ENCODE measurements around the gene COL9A2. TPM values are rescaled to one million over a fixed set of nuclear protein-coding genes. Genes with fewer than 3 reads are reported as not detected.

Gene COL9A2
- total RNA-seq (10 to 100 TPM in 1 of 2 donors, 1 to 10 TPM in 1; 8.6 to 16.3 TPM), polyA plus RNA-seq (10 to 100 TPM; 10.1 to 27.7 TPM)
- long read RNA-seq, donor 1, partial matches to known transcripts: 4 of 12 reads
- long read RNA-seq, donor 1, other reads (novel, unspliced or antisense): 4 of 12 reads
- long read RNA-seq, donor 2, partial matches to known transcripts: 4 of 16 reads
- long read RNA-seq, donor 2, other reads (novel, unspliced or antisense): 10 of 16 reads

DNA sequence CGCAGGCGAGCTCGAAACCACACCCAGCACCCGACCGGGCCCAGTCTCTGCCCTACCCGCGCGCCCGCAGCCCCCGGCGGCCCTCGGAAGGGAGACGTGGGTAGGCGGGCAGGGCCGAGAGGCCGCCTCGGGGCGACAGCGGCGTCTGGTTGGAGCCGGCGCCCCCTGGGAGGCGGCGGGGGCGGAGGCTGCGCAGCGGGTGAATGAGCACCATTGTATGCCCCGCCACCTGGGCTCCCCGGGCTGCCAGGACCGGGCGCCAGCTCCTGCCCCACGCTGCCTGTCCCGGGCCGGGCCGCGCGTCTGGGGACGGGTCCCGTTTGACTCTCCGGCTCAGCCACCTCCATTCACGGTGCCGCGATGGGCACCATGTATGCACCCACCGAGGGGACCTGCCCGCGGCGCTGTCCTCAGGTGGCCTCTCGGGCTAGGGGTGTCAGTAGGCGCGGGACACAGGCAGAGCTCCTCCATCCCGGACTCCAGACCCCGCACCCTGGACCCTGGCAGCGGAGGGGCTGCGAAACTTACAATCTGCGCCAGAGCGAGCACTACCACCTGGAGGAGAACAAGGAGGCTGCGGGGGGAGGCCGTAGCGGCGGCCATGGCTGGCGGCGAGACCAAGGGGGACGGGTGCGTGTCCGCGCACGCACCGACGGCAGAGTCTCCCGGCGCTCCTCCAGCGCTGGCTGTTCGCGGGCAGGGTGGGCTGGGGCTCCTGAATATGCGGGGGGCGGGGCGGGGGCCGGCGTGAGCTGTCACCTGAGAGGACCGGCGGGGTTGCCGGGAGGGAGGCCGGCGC is at the start of gene COL9A2:
TSS of gene COL9A2 (minus strand) at position 692 of the 799 bp plus-strand sequence. CDS start at position 603, 89 bp downstream.
- no peaks in the 10 kb centered on the region for H3K4me1 ChIP-seq (ENCODE audit: control insufficient read depth in 1 of 2, insufficient read depth in 2 of 2, low read length in 2 of 2)
- no peak within 1 kb of the TSS for H3K27ac ChIP-seq (ENCODE audit: low read depth in 1 of 2, low read length in 2 of 2)
- intact Hi-C loops (cut with DNase I): loop anchor here in 1 of 2 donors (5.0 kb wide), 1 partner anchor 164 kb away; no protein-coding TSS in a partner anchor
- no peaks in the 10 kb centered on the region for H3K27me3 ChIP-seq (ENCODE audit: control insufficient read depth in 1 of 2, insufficient read depth in 2 of 2, low read length in 1 of 2)
- no peaks in the 10 kb centered on the region for H3K36me3 ChIP-seq (ENCODE audit: control insufficient read depth in 1 of 2, insufficient read depth in 2 of 2, low read length in 1 of 2)
- WGBS, 2 donors: 1% methylated on average over 66 to 84 of the region's 84 CpGs
- ATAC-seq (ENCODE audit: low FRiP score): peak; percentile 68
- peak within 1 kb of the TSS; percentile 0 to 28 for H3K4me3 ChIP-seq (ENCODE audit: low read length in 2 of 2)
- peak; percentile 68 to 84 for DNase-seq
- no peaks in the 10 kb centered on the region for H3K9me3 ChIP-seq (ENCODE audit: control insufficient read depth, low read length)

- 34% methylated on average over 2 of the region's 2 CpGs for WGBS, 2 donors
- no peaks in the 10 kb centered on the region for H3K36me3 ChIP-seq (ENCODE audit: control insufficient read depth in 1 of 2, insufficient read depth in 2 of 2, low read length in 1 of 2)
- ATAC-seq (ENCODE audit: low FRiP score) (no peak), DNase-seq (no peak)
- H3K4me1 ChIP-seq (ENCODE audit: control insufficient read depth in 1 of 2, insufficient read depth in 2 of 2, low read length in 2 of 2): no peaks in the 10 kb centered on the region
- intact Hi-C loops (cut with DNase I): no loop called here
- H3K9me3 ChIP-seq (ENCODE audit: control insufficient read depth, low read length): no peaks in the 10 kb centered on the region
- H3K27ac ChIP-seq (ENCODE audit: low read depth in 1 of 2, low read length in 2 of 2): no peak overlapping the region
- no peak overlapping the region for H3K4me3 ChIP-seq (ENCODE audit: low read length in 2 of 2)
- no peaks in the 10 kb centered on the region for H3K27me3 ChIP-seq (ENCODE audit: control insufficient read depth in 1 of 2, insufficient read depth in 2 of 2, low read length in 1 of 2)
Measured at GRCh38 chr1:40363721-40364120, 46.6 kb upstream of the COL9A2 start.

DNA sequence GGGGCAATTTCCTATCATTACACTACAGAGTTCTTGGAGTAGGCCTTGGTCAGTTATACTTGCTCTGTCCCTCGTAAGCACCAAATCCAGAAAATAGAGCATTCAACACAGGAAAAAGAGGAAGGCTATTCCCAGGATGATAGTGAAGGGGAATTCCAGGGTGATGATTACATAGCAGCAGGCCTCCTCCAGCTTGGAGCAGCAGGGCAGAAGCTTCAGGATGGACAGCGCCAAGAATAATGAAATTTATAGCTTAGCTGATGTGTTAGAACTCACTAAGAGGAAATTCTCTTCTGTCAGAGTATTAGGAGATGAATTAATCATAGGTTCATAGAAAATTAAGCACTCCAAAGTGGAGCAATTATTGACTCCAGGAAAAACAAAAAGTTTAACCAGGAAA is 45.6 kb upstream of the COL9A2 start:
- WGBS, 2 donors: 53 to 65% methylated on average over 2 of the region's 2 CpGs
- no peak overlapping the region for H3K27ac ChIP-seq (ENCODE audit: low read depth in 1 of 2, low read length in 2 of 2)

GRCh38 chr1:40362199-40362598 is 45.1 kb upstream of the COL9A2 start:
- no peak for ATAC-seq (ENCODE audit: low FRiP score)
- 67 to 87% methylated on average over 2 of the region's 2 CpGs for WGBS, 2 donors
- no peaks in the 10 kb centered on the region for H3K36me3 ChIP-seq (ENCODE audit: control insufficient read depth in 1 of 2, insufficient read depth in 2 of 2, low read length in 1 of 2)
- H3K27ac ChIP-seq (ENCODE audit: low read depth in 1 of 2, low read length in 2 of 2): no peak overlapping the region
- DNase-seq: no peak
- H3K27me3 ChIP-seq (ENCODE audit: control insufficient read depth in 1 of 2, insufficient read depth in 2 of 2, low read length in 1 of 2): no peaks in the 10 kb centered on the region
- no peak overlapping the region for H3K4me3 ChIP-seq (ENCODE audit: low read length in 2 of 2)
- intact Hi-C loops (cut with DNase I): no loop called here
- H3K4me1 ChIP-seq (ENCODE audit: control insufficient read depth in 1 of 2, insufficient read depth in 2 of 2, low read length in 2 of 2): no peaks in the 10 kb centered on the region
- peaks cover 3% of the 10 kb centered on the region for H3K9me3 ChIP-seq (ENCODE audit: control insufficient read depth, low read length)

More for the DNA sequence above, 45.6 kb upstream of the COL9A2 start:
- Histone ChIP-seq H3K9me3 (ENCODE audit: control insufficient read depth, low read length) (peaks cover 3% of the 10 kb centered on the region), H3K4me1 (ENCODE audit: control insufficient read depth in 1 of 2, insufficient read depth in 2 of 2, low read length in 2 of 2) (no peaks in the 10 kb centered on the region), H3K27me3 (ENCODE audit: control insufficient read depth in 1 of 2, insufficient read depth in 2 of 2, low read length in 1 of 2) (no peaks in the 10 kb centered on the region), H3K4me3 (ENCODE audit: low read length in 2 of 2) (no peak overlapping the region), H3K36me3 (ENCODE audit: control insufficient read depth in 1 of 2, insufficient read depth in 2 of 2, low read length in 1 of 2) (no peaks in the 10 kb centered on the region)
- ATAC-seq (ENCODE audit: low FRiP score): no peak
- no peak for DNase-seq
- intact Hi-C loops (cut with DNase I): no loop called here

DNA sequence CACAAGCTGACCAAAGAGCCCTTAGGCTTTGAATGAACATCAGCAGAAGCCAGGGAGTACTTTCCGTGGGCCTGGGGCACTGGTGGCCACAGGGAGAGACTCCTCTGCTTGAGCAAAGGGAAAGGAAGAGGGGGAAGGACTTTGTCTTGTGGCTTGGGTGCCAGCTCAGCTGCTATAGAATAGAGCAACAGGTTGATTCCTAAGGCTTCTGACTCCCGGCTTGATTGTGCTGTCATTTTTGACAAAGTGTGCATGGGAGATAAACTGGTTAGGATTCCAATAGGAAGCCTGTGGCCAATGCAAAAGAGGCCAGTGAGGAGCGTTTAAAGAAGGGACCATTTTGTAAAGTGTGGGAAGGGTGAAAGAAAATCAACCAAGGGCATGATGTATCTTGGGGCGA is 44.6 kb upstream of the COL9A2 start:
- Histone ChIP-seq H3K4me1 (ENCODE audit: control insufficient read depth in 1 of 2, insufficient read depth in 2 of 2, low read length in 2 of 2) (no peaks in the 10 kb centered on the region), H3K4me3 (ENCODE audit: low read length in 2 of 2) (no peak overlapping the region), H3K36me3 (ENCODE audit: control insufficient read depth in 1 of 2, insufficient read depth in 2 of 2, low read length in 1 of 2) (no peaks in the 10 kb centered on the region), H3K27ac (ENCODE audit: low read depth in 1 of 2, low read length in 2 of 2) (no peak overlapping the region), H3K27me3 (ENCODE audit: control insufficient read depth in 1 of 2, insufficient read depth in 2 of 2, low read length in 1 of 2) (no peaks in the 10 kb centered on the region), H3K9me3 (ENCODE audit: control insufficient read depth, low read length) (peaks cover 3% of the 10 kb centered on the region)
- DNase-seq (no peak), ATAC-seq (ENCODE audit: low FRiP score) (no peak)
- WGBS, 2 donors: 89 to 91% methylated on average over 4 of the region's 4 CpGs
- intact Hi-C loops (cut with DNase I): no loop called here

GRCh38 chr1:40361201-40361600 is 44.1 kb upstream of the COL9A2 start:
- Histone ChIP-seq H3K9me3 (ENCODE audit: control insufficient read depth, low read length) (peaks cover 3% of the 10 kb centered on the region), H3K36me3 (ENCODE audit: control insufficient read depth in 1 of 2, insufficient read depth in 2 of 2, low read length in 1 of 2) (no peaks in the 10 kb centered on the region), H3K4me3 (ENCODE audit: low read length in 2 of 2) (no peak overlapping the region), H3K4me1 (ENCODE audit: control insufficient read depth in 1 of 2, insufficient read depth in 2 of 2, low read length in 2 of 2) (no peaks in the 10 kb centered on the region), H3K27ac (ENCODE audit: low read depth in 1 of 2, low read length in 2 of 2) (no peak overlapping the region), H3K27me3 (ENCODE audit: control insufficient read depth in 1 of 2, insufficient read depth in 2 of 2, low read length in 1 of 2) (no peaks in the 10 kb centered on the region)
- no peak for DNase-seq
- ATAC-seq (ENCODE audit: low FRiP score): no peak
- intact Hi-C loops (cut with DNase I): no loop called here
- 92 to 95% methylated on average over 1 of the region's 1 CpG for whole genome bisulfite sequencing, 2 donors

DNA sequence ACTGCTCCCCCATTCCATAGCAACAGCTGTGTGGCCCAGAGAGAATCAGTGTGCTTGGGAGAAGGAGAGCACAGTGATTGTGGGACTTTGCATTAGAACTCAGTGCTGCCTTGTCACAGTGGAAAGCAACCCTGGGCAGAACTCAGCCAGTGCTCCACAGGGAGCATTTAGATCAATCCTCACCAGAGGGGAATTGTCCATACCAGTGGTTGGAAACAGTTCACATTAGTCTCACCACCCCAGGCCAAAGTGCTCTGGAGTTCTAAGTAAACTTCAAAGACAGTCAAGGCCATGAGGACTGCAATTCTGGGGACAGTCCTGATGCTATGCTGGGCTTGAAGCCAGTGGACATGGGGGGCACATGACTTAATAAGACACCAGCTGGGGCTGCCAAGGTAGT is 43.5 kb upstream of the COL9A2 start:
- no peaks in the 10 kb centered on the region for H3K27me3 ChIP-seq (ENCODE audit: control insufficient read depth in 1 of 2, insufficient read depth in 2 of 2, low read length in 1 of 2)
- H3K4me3 ChIP-seq (ENCODE audit: low read length in 2 of 2): no peak overlapping the region
- ATAC-seq (ENCODE audit: low FRiP score) (no peak), DNase-seq (no peak)
- no peaks in the 10 kb centered on the region for H3K4me1 ChIP-seq (ENCODE audit: control insufficient read depth in 1 of 2, insufficient read depth in 2 of 2, low read length in 2 of 2)
- H3K9me3 ChIP-seq (ENCODE audit: control insufficient read depth, low read length): peaks cover 3% of the 10 kb centered on the region
- H3K27ac ChIP-seq (ENCODE audit: low read depth in 1 of 2, low read length in 2 of 2): no peak overlapping the region
- no peaks in the 10 kb centered on the region for H3K36me3 ChIP-seq (ENCODE audit: control insufficient read depth in 1 of 2, insufficient read depth in 2 of 2, low read length in 1 of 2)
- intact Hi-C loops (cut with DNase I): no loop called here

GRCh38 chr1:40357625-40358024 is 40.5 kb upstream of the COL9A2 start:
- H3K9me3 ChIP-seq (ENCODE audit: control insufficient read depth, low read length): peaks cover 3% of the 10 kb centered on the region
- no peak overlapping the region for H3K4me3 ChIP-seq (ENCODE audit: low read length in 2 of 2)
- intact Hi-C loops (cut with DNase I): no loop called here
- ATAC-seq (ENCODE audit: low FRiP score) (no peak), DNase-seq (no peak)
- no peaks in the 10 kb centered on the region for H3K36me3 ChIP-seq (ENCODE audit: control insufficient read depth in 1 of 2, insufficient read depth in 2 of 2, low read length in 1 of 2)
- H3K27ac ChIP-seq (ENCODE audit: low read depth in 1 of 2, low read length in 2 of 2): no peak overlapping the region
- H3K27me3 ChIP-seq (ENCODE audit: control insufficient read depth in 1 of 2, insufficient read depth in 2 of 2, low read length in 1 of 2): no peaks in the 10 kb centered on the region
- H3K4me1 ChIP-seq (ENCODE audit: control insufficient read depth in 1 of 2, insufficient read depth in 2 of 2, low read length in 2 of 2): no peaks in the 10 kb centered on the region

GRCh38 chr1:40353082-40353481 is 36.0 kb upstream of the COL9A2 start:
- Histone ChIP-seq H3K4me1 (ENCODE audit: control insufficient read depth in 1 of 2, insufficient read depth in 2 of 2, low read length in 2 of 2) (no peaks in the 10 kb centered on the region), H3K9me3 (ENCODE audit: control insufficient read depth, low read length) (no peaks in the 10 kb centered on the region), H3K27ac (ENCODE audit: low read depth in 1 of 2, low read length in 2 of 2) (no peak overlapping the region), H3K36me3 (ENCODE audit: control insufficient read depth in 1 of 2, insufficient read depth in 2 of 2, low read length in 1 of 2) (no peaks in the 10 kb centered on the region), H3K4me3 (ENCODE audit: low read length in 2 of 2) (no peak overlapping the region), H3K27me3 (ENCODE audit: control insufficient read depth in 1 of 2, insufficient read depth in 2 of 2, low read length in 1 of 2) (no peaks in the 10 kb centered on the region)
- ATAC-seq (ENCODE audit: low FRiP score) (no peak), DNase-seq (no peak)
- intact Hi-C loops (cut with DNase I): no loop called here
- WGBS, 2 donors: 89 to 93% methylated on average over 3 of the region's 3 CpGs
